ENCODE data around the gene SPOPL.
"Not testable (repeated sequence)": the region's sequence is repeated elsewhere in the genome, so short reads cannot be mapped to it uniquely, and the experiment has no call there.

The SPOPL gene

GRCh38 chr2:138501425-138502254, at the start of gene SPOPL:
Gene SPOPL, plus strand, starts transcription at chr2:138501770. Its CDS starts 48,447 bp downstream, at chr2:138550217.
- ATAC-seq (peak; percentile 91), DNase-seq (ENCODE audit: low spot score in 2 of 2) (peak; percentile 79 to 90)
- peaks cover 36% of the 10 kb centered on the region for H3K4me1 Mint-ChIP-seq
- peaks cover 16% of the 10 kb centered on the region for H3K36me3 Mint-ChIP-seq
- H3K27ac Mint-ChIP-seq, result peak within 1 kb of the TSS; percentile 97
- peak within 1 kb of the TSS; percentile 94 for H3K4me3 Mint-ChIP-seq
- H3K9me3 Mint-ChIP-seq, result no peaks in the 10 kb centered on the region

DNA sequence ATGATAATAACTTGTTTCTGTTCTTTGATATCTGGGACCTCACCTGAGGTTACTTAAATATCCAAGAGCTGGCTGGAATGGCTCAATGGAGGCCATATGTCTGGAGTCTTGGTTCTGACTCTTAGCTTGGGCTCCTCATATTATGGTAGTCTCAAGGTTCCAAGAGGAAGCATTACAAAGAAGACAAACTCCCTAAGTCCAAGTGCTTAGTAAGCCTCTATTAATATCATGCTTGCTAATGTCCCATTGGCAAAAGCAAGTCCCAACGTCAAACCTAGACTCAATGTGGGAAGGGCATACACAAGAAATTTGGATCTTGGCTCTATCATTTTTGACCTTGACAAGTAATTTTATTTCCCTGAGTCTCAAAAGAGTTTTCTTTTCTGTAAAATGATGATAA, 49.2 kb upstream of the SPOPL start:
- DNase-seq (ENCODE audit: low spot score in 2 of 2), result no peak
- Mint-ChIP-seq H3K9me3 (no peaks in the 10 kb centered on the region), H3K4me1 (no peaks in the 10 kb centered on the region), H3K4me3 (no peak overlapping the region), H3K27ac (no peak overlapping the region), H3K36me3 (no peaks in the 10 kb centered on the region)
- no peak for ATAC-seq

DNA sequence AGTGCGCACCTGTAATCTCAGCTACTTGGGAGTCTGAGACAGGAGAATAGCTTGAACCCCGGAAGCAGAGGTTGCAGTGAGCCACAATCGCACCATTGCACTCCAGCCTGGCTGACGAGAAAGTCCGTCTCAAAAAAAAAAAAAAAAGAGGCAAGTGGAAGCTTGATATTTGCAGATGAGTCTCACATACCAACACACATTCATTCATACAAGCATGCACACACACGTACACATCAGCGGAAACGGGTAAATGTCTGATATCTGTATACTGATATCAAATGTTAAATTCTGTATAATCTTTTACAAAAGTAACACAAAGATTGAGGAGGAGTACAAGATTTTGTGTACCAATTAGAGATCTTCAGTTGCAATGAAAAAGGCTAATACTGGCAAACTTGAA, 47.8 kb upstream of the SPOPL start:
- Mint-ChIP-seq H3K36me3 (no peaks in the 10 kb centered on the region), H3K9me3 (peaks cover 5% of the 10 kb centered on the region), H3K4me3 (no peak overlapping the region), H3K4me1 (no peaks in the 10 kb centered on the region), H3K27ac (no peak overlapping the region)
- DNase-seq (ENCODE audit: low spot score in 2 of 2) (no peak), ATAC-seq (no peak)

GRCh38 chr2:138454761-138455160, 46.8 kb upstream of the SPOPL start:
- no peaks in the 10 kb centered on the region for H3K4me1 Mint-ChIP-seq
- H3K36me3 Mint-ChIP-seq, result no peaks in the 10 kb centered on the region
- ATAC-seq (no peak), DNase-seq (ENCODE audit: low spot score in 2 of 2) (no peak)
- no peak overlapping the region for H3K27ac Mint-ChIP-seq
- peaks cover 11% of the 10 kb centered on the region for H3K9me3 Mint-ChIP-seq
- H3K4me3 Mint-ChIP-seq, result no peak overlapping the region

DNA sequence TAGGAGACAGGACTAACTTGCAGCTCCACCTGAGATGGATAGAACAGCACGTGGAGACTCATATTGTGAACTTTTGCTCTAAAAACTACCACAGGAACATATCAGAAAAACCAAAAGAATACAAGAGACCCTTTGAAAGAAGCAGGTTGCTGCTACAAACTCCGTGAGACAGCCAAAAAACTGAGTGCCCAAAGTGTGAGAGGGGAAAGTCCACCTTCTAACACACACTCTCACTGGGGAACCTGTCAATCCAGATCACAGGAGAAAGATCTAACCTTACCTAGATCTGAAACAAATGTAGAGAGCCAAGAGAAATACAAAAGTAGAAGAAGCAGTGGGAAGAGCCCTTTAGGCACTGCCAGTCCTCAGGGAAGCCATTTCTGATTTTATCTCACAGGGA, 46.3 kb upstream of the SPOPL start:
- Mint-ChIP-seq H3K9me3 (peaks cover 11% of the 10 kb centered on the region), H3K4me3 (no peak overlapping the region), H3K4me1 (no peaks in the 10 kb centered on the region), H3K36me3 (no peaks in the 10 kb centered on the region), H3K27ac (no peak overlapping the region)
- ATAC-seq, result no peak
- no peak for DNase-seq (ENCODE audit: low spot score in 2 of 2)

DNA sequence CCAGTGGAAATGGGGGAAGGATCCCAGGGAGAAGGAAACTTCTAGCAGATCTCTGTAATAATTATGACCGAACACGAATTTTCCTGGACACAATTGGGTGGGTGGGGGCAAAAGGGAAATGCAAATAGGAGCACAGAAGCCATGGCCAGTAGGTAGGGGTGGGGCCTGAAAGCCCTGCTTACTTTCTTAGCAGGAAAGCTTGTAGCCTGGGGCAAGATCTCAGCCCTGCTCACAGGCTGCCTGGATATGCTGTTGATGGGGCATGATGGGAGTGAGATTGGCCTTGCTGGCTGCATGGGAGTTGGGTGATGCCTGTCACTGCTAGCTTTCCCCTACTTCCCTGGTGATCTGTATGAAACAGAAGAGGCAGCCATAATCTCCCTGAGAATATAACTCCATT, 45.9 kb upstream of the SPOPL start:
- Mint-ChIP-seq H3K27ac (no peak overlapping the region), H3K4me3 (no peak overlapping the region), H3K9me3 (peaks cover 11% of the 10 kb centered on the region), H3K36me3 (no peaks in the 10 kb centered on the region), H3K4me1 (no peaks in the 10 kb centered on the region)
- no peak for DNase-seq (ENCODE audit: low spot score in 2 of 2)
- ATAC-seq, result no peak

GRCh38 chr2:138462689-138463088, 38.9 kb upstream of the SPOPL start:
- H3K27ac Mint-ChIP-seq; ATAC-seq; H3K4me1 Mint-ChIP-seq; DNase-seq (ENCODE audit: low spot score in 2 of 2); H3K36me3 Mint-ChIP-seq; H3K4me3 Mint-ChIP-seq: not testable (repeated sequence)
- H3K9me3 Mint-ChIP-seq, result peaks cover 11% of the 10 kb centered on the region

- Mint-ChIP-seq H3K9me3 (no peaks in the 10 kb centered on the region), H3K4me3 (no peak overlapping the region), H3K27ac (no peak overlapping the region), H3K36me3 (no peaks in the 10 kb centered on the region), H3K4me1 (no peaks in the 10 kb centered on the region)
- no peak for DNase-seq (ENCODE audit: low spot score in 2 of 2)
- no peak for ATAC-seq
Observed at GRCh38 chr2:138468617-138469016, 33.0 kb upstream of the SPOPL start.

DNA sequence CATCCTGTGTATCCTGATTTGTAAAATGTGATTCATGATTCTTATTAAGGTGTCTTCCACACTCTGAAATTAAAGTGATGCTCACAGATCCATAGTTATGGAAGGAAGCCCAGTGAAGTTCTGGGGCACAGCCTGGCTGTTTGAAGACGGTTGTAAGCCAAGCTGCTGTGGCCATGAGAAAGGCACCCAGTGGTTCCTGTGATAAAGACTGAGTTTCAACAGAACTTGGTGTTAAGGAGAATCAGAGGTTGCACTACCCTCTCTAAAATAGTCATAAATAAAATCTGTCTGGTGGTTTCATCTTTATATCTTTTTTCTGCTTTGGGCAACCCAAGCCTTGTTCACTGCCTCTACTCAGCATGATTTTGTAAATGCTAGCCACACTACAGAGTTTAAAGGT, 32.2 kb upstream of the SPOPL start:
- Mint-ChIP-seq H3K27ac (no peak overlapping the region), H3K4me1 (no peaks in the 10 kb centered on the region)
- no peak for DNase-seq (ENCODE audit: low spot score in 2 of 2)

GRCh38 chr2:138470941-138471340, 30.6 kb upstream of the SPOPL start:
- no peak for DNase-seq (ENCODE audit: low spot score in 2 of 2)
- Mint-ChIP-seq H3K9me3 (no peaks in the 10 kb centered on the region), H3K27ac (no peak overlapping the region), H3K36me3 (no peaks in the 10 kb centered on the region), H3K4me1 (no peaks in the 10 kb centered on the region), H3K4me3 (no peak overlapping the region)
- no peak for ATAC-seq

More for the DNA sequence above, 32.2 kb upstream of the SPOPL start:
- H3K4me3 Mint-ChIP-seq, result no peak overlapping the region
- no peaks in the 10 kb centered on the region for H3K36me3 Mint-ChIP-seq
- ATAC-seq, result no peak
- no peaks in the 10 kb centered on the region for H3K9me3 Mint-ChIP-seq

DNA sequence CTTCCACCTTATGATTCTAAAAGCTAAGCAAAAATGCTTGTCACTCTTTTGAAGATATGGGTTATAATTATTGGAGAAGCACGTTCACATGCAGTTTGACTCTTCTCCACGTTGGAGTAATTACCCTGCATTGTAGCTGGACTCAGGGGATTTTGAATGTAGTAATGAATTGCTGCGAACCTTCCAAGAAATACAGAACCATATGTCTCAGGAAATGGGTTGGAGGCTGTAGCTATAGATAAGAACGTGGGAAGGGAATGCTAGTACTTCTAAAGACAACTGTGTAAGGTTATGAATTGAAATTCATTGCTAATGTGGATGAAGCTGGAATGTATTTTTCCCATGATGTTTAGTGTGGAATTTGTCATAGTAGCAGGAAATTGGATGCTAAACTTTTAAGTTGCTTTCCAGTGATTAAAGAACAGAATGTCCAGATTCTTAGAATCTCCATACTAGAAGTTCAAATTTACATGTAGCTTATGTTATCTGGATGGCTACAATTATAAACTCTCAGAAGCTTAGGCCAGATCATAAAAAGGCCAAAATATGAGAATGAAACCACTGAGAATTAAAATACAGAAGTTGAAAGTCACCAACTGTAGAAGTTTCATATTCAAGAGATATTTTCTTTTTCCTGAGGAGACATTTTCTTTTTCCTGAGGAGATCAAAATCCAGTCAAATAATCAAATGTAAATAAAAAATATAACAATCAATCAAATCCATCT, 27.3 kb upstream of the SPOPL start:
- no peak for DNase-seq (ENCODE audit: low spot score in 2 of 2)
- ATAC-seq, result no peak
- no peaks in the 10 kb centered on the region for H3K9me3 Mint-ChIP-seq
- no peak overlapping the region for H3K27ac Mint-ChIP-seq
- H3K4me1 Mint-ChIP-seq, result no peaks in the 10 kb centered on the region
- H3K36me3 Mint-ChIP-seq, result no peaks in the 10 kb centered on the region
- H3K4me3 Mint-ChIP-seq, result no peak overlapping the region

DNA sequence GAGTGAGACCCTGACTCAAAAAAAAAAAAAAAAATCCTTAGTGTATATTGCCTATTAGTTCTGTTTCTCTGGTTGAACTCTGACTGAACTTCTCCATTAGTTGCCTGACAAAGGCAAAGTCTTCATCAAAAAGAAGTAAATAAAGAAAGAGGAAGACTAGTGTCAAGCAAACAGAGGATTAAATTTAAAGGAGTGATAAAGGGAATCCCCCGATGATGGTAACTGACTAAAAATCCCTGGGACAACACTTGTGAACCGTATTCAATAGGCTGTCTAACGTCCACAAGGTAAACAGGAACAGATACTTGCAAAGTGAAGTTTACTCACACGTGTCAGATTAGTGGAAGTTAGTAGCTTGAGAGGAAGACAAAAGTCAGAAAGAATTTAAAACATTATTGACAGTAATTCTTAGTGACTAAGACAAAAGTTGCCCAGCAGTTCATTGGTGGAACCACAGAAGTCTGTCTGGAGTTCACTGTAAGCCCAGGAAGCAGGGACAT, 26.2 kb upstream of the SPOPL start:
- H3K4me3 Mint-ChIP-seq, result no peak overlapping the region

GRCh38 chr2:138476186-138476585, 25.4 kb upstream of the SPOPL start:
- no peak for DNase-seq (ENCODE audit: low spot score in 2 of 2)
- H3K36me3 Mint-ChIP-seq, result no peaks in the 10 kb centered on the region
- no peak for ATAC-seq
- H3K4me3 Mint-ChIP-seq, result no peak overlapping the region
- no peaks in the 10 kb centered on the region for H3K4me1 Mint-ChIP-seq
- H3K9me3 Mint-ChIP-seq, result no peaks in the 10 kb centered on the region
- no peak overlapping the region for H3K27ac Mint-ChIP-seq

More for the DNA sequence above, 26.2 kb upstream of the SPOPL start:
- ATAC-seq (no peak), DNase-seq (ENCODE audit: low spot score in 2 of 2) (no peak)
- Mint-ChIP-seq H3K4me1 (no peaks in the 10 kb centered on the region), H3K9me3 (no peaks in the 10 kb centered on the region), H3K36me3 (no peaks in the 10 kb centered on the region), H3K27ac (no peak overlapping the region)

DNA sequence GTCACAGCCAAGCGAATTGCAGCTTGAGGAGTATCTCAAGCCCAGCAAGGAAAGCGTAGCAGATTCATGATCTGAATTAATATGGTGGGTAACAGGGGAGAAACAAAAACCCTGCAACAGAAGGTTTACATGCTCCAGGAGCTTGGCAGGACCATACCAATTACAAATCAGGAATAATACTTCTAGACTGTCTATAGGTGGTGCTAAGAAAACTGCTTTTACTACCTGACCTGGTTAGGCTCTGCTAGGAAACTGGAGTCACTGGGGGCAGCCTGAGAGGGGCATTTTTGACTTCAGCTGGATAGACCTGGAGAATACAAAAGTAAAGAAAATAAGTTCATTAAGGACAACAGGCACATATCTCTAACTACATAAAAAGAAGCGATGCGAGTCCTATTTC, 24.6 kb upstream of the SPOPL start:
- H3K4me3 Mint-ChIP-seq, result no peak overlapping the region
- H3K27ac Mint-ChIP-seq, result no peak overlapping the region
- no peaks in the 10 kb centered on the region for H3K9me3 Mint-ChIP-seq
- no peaks in the 10 kb centered on the region for H3K4me1 Mint-ChIP-seq
- DNase-seq (ENCODE audit: low spot score in 2 of 2) (no peak), ATAC-seq (peak; percentile 42)
- no peaks in the 10 kb centered on the region for H3K36me3 Mint-ChIP-seq

- not testable (repeated sequence) for DNase-seq (ENCODE audit: low spot score in 2 of 2); H3K9me3 Mint-ChIP-seq; H3K4me3 Mint-ChIP-seq; ATAC-seq; H3K36me3 Mint-ChIP-seq; H3K4me1 Mint-ChIP-seq; H3K27ac Mint-ChIP-seq
Observed at GRCh38 chr2:138482796-138483195, 18.8 kb upstream of the SPOPL start.

- ATAC-seq (peak; percentile 64), DNase-seq (ENCODE audit: low spot score in 2 of 2) (no peak)
- no peak overlapping the region for H3K4me3 Mint-ChIP-seq
- H3K36me3 Mint-ChIP-seq, result no peaks in the 10 kb centered on the region
- H3K27ac Mint-ChIP-seq, result no peak overlapping the region
- H3K9me3 Mint-ChIP-seq, result peaks cover 2% of the 10 kb centered on the region
- H3K4me1 Mint-ChIP-seq, result no peaks in the 10 kb centered on the region
Observed at GRCh38 chr2:138485019-138485418, 16.6 kb upstream of the SPOPL start.

Measured in stimulated activated effector memory CD8-positive, alpha-beta T cell treated with anti-CD3 and anti-CD28 coated beads, Interleukin-12 subunit alpha, Interleukin-12 subunit beta, amount 100 ng/mL, for 72 hours (primary cell).